PC-9 (cell line): Measurements from ENCODE around the gene MFAP2.

ENCODE experiments used
- EZH2 ChIP-seq: fragments of 200-600 bp; sonication (generic); IDR thresholded peaks from 2 replicates; pipeline ENCODE4 v1.8.0; 2017; ENCODE audit warnings: antibody characterized with exemption, low read depth
- TF ChIP-seq, protein P1 (sequence below): fragments of 200-600 bp; sonication (generic); conservative IDR thresholded peaks from 2 replicates; pipeline ENCODE4 v1.6.1; 2017; ENCODE audit warnings: mixed run types, antibody characterized with exemption, mild to moderate bottlenecking, moderate library complexity

GRCh38 chr1:16961297-16962133 lies 18.9 kb downstream of the MFAP2 start:
- TF ChIP-seq, protein P1, sequence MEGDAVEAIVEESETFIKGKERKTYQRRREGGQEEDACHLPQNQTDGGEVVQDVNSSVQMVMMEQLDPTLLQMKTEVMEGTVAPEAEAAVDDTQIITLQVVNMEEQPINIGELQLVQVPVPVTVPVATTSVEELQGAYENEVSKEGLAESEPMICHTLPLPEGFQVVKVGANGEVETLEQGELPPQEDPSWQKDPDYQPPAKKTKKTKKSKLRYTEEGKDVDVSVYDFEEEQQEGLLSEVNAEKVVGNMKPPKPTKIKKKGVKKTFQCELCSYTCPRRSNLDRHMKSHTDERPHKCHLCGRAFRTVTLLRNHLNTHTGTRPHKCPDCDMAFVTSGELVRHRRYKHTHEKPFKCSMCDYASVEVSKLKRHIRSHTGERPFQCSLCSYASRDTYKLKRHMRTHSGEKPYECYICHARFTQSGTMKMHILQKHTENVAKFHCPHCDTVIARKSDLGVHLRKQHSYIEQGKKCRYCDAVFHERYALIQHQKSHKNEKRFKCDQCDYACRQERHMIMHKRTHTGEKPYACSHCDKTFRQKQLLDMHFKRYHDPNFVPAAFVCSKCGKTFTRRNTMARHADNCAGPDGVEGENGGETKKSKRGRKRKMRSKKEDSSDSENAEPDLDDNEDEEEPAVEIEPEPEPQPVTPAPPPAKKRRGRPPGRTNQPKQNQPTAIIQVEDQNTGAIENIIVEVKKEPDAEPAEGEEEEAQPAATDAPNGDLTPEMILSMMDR: no peak
- TF ChIP-seq EZH2: no peak
